ENCODE data around the gene LUM. TPM values are rescaled to one million over a fixed set of nuclear protein-coding genes. Genes with fewer than 3 reads are reported as not detected.

The LUM gene
- total RNA-seq, 1 experiment from 2014 or later: not detected

GRCh38 chr12:91133871-91134270 lies 22.6 kb upstream of the LUM start:
- no peak for DNase-seq
- H3K4me2 ChIP-seq (ENCODE audit: insufficient read depth, insufficient read length, low read length): no peak overlapping the region
- no peak overlapping the region for H2AK5ac ChIP-seq (ENCODE audit: insufficient read length, low read length)

More at GRCh38 chr12:91133871-91134270, 22.6 kb upstream of the LUM start:
- H4K91ac ChIP-seq (ENCODE audit: insufficient read length, low read depth, low read length): no peak overlapping the region
- H3K4ac ChIP-seq (ENCODE audit: low read depth, low read length): no peak overlapping the region
- H2BK120ac ChIP-seq (ENCODE audit: low read depth, low read length, poor library complexity, severe bottlenecking): no peak overlapping the region
- no peak overlapping the region for H3K27ac Mint-ChIP-seq
- no peaks in the 10 kb centered on the region for H3K4me1 Mint-ChIP-seq
- H2BK20ac ChIP-seq (ENCODE audit: low read depth, low read length, poor library complexity, severe bottlenecking): no peak overlapping the region
- TF ChIP-seq CTCF (conservative IDR thresholded peaks at IDR 0.05): no peak
- peaks cover 0 to 2% of the 10 kb centered on the region in 2 experiments; a peak in 1 of 5 replicates for H3K9me3 Mint-ChIP-seq
- H3T11ph ChIP-seq (ENCODE audit: low read length): no peak overlapping the region
- no peak overlapping the region for H3K4me3 Mint-ChIP-seq
- no peak overlapping the region for H3K18ac ChIP-seq (ENCODE audit: insufficient read length, low read depth, low read length)
- no peak overlapping the region for H4K8ac ChIP-seq (replicated peaks; ENCODE audit: insufficient read length, low read depth, low read length)
- H3K79me1 ChIP-seq (ENCODE audit: insufficient read depth, low read depth, low read length, poor library complexity, severe bottlenecking): no peaks in the 10 kb centered on the region
- no peaks in the 10 kb centered on the region for H3K9me3 ChIP-seq (ENCODE audit: control insufficient read depth, low read depth, low read length)
- H3K27ac ChIP-seq (ENCODE audit: insufficient read length, low read depth, low read length): no peak overlapping the region
- peaks cover 3% of the 10 kb centered on the region; the same call in 1 of the 2 replicates for H3K27me3 Mint-ChIP-seq (ENCODE audit: low read depth)
- H2BK15ac ChIP-seq (ENCODE audit: low read depth, low read length): no peak overlapping the region
- H3K23ac ChIP-seq (ENCODE audit: insufficient read length, low read depth, low read length): no peak overlapping the region
- H3K36me3 Mint-ChIP-seq (ENCODE audit: insufficient read depth in 1 of 3, low read depth in 3 of 3): peaks cover 0 to 3% (median 0%) of the 10 kb centered on the region in 3 experiments; a peak in 2 of 7 replicates
- H3K56ac ChIP-seq (ENCODE audit: insufficient read length, low read depth, low read length): no peak overlapping the region
- no peak overlapping the region for H4K5ac ChIP-seq (ENCODE audit: insufficient read length, low read depth, low read length)
- H2BK5ac ChIP-seq (ENCODE audit: insufficient read length, low read length): no peak overlapping the region
- H2BK12ac ChIP-seq (ENCODE audit: insufficient read length, low read depth, low read length): no peak overlapping the region
- H2AFZ ChIP-seq (ENCODE audit: low read length): no peak overlapping the region
- H3K27me3 ChIP-seq (ENCODE audit: insufficient read depth, low read length): no peaks in the 10 kb centered on the region
- H3K9ac ChIP-seq (ENCODE audit: extremely low read depth, insufficient read length, low read length): no peak overlapping the region
- H3K14ac ChIP-seq (ENCODE audit: insufficient read depth, low read length): no peak overlapping the region
- WGBS (ENCODE audit: extremely low coverage, insufficient read length, low lambda C conversion rate): no CpG with 5 or more reads among the region's 1 CpG
- H3K23me2 ChIP-seq (ENCODE audit: insufficient read length, low read depth, low read length, poor library complexity, severe bottlenecking): no peaks in the 10 kb centered on the region
- H3K4me1 ChIP-seq (ENCODE audit: insufficient read depth, low read length): no peaks in the 10 kb centered on the region
- H4K20me1 ChIP-seq (ENCODE audit: control insufficient read depth, insufficient read depth, insufficient read length): no peaks in the 10 kb centered on the region
- H3K79me2 ChIP-seq (ENCODE audit: insufficient read depth, low read length): no peaks in the 10 kb centered on the region

Measured in H9 (cell line).